Measurements from ENCODE around the gene PRDM11. TPM values are rescaled to one million over a fixed set of nuclear protein-coding genes. Genes with fewer than 3 reads are reported as not detected.

PRDM11 gene
- total and polyA plus RNA-seq, 2 of the 8 experiments (the other 6 are each of a cell fraction or from before 2014, with no cell fraction given): 3.6 to 11.7 TPM

GRCh38 chr11:45155058-45155551, 8.7 kb downstream of the PRDM11 start:
- DNase-seq (ENCODE audit: low read depth in 1 of 2, low spot score in 2 of 2) (no peak), FAIRE-seq (no peak)
- 81% methylated on average over 11 of the region's 11 CpGs; no CpG with 5 or more reads in 1 of the 2 experiments for WGBS, 2 experiments (ENCODE audit: extremely low coverage in 1 of 2, insufficient coverage in 1 of 2, insufficient read length in 1 of 2, insufficient replicate concordance in 2 of 2, low coverage in 1 of 2, low lambda C conversion rate in 2 of 2, missing lambda C conversion rate in 1 of 2)
- Histone ChIP-seq H3K14ac (ENCODE audit: insufficient read length) (no peak overlapping the region), H2BK20ac (ENCODE audit: low read length) (no peak overlapping the region), H2BK15ac (ENCODE audit: low read length) (no peak overlapping the region), H3K27me3 (replicated peaks in 1 of 4; ENCODE audit: control insufficient read depth in 3 of 4, extremely low read depth in 1 of 4, insufficient read depth in 3 of 4, low read length in 3 of 4) (no peaks in the 10 kb centered on the region), H3K23ac (ENCODE audit: insufficient read length) (no peak overlapping the region), H2AFZ (ENCODE audit: low read length) (no peak overlapping the region), H4K5ac (ENCODE audit: insufficient read length, low read depth, low read length) (no peak overlapping the region), H3K4me2 (ENCODE audit: insufficient read depth in 1 of 2, low read depth in 2 of 2, low read length in 2 of 2) (no peak overlapping the region), H2BK120ac (replicated peaks; ENCODE audit: low read depth, low read length) (no peak overlapping the region), H3K79me1 (ENCODE audit: low read depth, low read length) (peaks cover 12% of the 10 kb centered on the region), H3K9ac (replicated peaks in 1 of 4; ENCODE audit: extremely low read depth in 1 of 4, low read depth in 3 of 4, low read length in 3 of 4) (no peak overlapping the region), H3K9me3 (ENCODE audit: insufficient read depth in 2 of 2, low read depth in 1 of 2, low read length in 1 of 2) (no peaks in the 10 kb centered on the region), H3K27ac (ENCODE audit: low read depth, low read length) (no peak overlapping the region), H2BK12ac (ENCODE audit: low read depth, low read length) (no peak overlapping the region), H3K18ac (ENCODE audit: extremely low read depth, low read length) (no peak overlapping the region), H3K4me1 (replicated peaks in 1 of 4; ENCODE audit: control insufficient read depth in 3 of 4, insufficient read depth in 4 of 4, low read length in 3 of 4) (peaks cover 0 to 6% (median 1%) of the 10 kb centered on the region in 4 experiments; a peak in 2 of 7 replicates), H4K8ac (ENCODE audit: extremely low read depth, insufficient read depth, low read length) (no peak overlapping the region), H4K91ac (replicated peaks; ENCODE audit: insufficient read length, low read length) (no peak overlapping the region), H4K20me1 (replicated peaks in 1 of 2; ENCODE audit: control insufficient read depth in 1 of 2, insufficient read depth in 2 of 2, low read length in 2 of 2) (peaks cover 4 to 6% of the 10 kb centered on the region in 2 experiments), H3K56ac (replicated peaks; ENCODE audit: insufficient read length, low read depth, low read length) (no peak overlapping the region), H3K79me2 (ENCODE audit: control insufficient read depth in 1 of 2, insufficient read depth in 2 of 2, low read length in 2 of 2) (peaks cover 3 to 34% of the 10 kb centered on the region in 2 experiments; a peak in 3 of 4 replicates), H2AK5ac (ENCODE audit: low read depth, low read length) (no peak overlapping the region), H3K4me3 (ENCODE audit: extremely low read depth in 1 of 4, insufficient read depth in 2 of 4, low read depth in 3 of 4, low read length in 4 of 4) (no peak overlapping the region), H3K4ac (replicated peaks; ENCODE audit: insufficient read length, low read depth, low read length) (no peak overlapping the region), H2BK5ac (ENCODE audit: low read depth, low read length) (no peak overlapping the region), H3K23me2 (ENCODE audit: low read depth, low read length) (no peaks in the 10 kb centered on the region), H3K36me3 (ENCODE audit: control insufficient read depth in 2 of 4, insufficient read depth in 4 of 4, low read length in 3 of 4) (no peaks in the 10 kb centered on the region)
- ChIA-PET CTCF (ENCODE audit: partially characterized antibody) (interaction anchor here (0.7 to 2.6 kb wide), 7 partner anchors 26 to 178 kb away, joined by 3 to 13 read pairs (median 3); no protein-coding TSS in a partner anchor), POLR2A (ENCODE audit: partially characterized antibody) (interaction anchor here (1.0 to 2.4 kb wide), 4 partner anchors 8 to 26 kb away, joined by 3 to 8 read pairs (median 4); no protein-coding TSS in a partner anchor)
- TF ChIP-seq BACH1 (IDR thresholded peaks at IDR 0.05; ENCODE audit: low read length) (no peak), CHD2 (IDR thresholded peaks at IDR 0.05; ENCODE audit: low read length) (no peak)

Measured in H1 (cell line).